ENCODE results near the gene CDK5RAP3. TPM values are rescaled to one million over a fixed set of nuclear protein-coding genes. Genes with fewer than 3 reads are reported as not detected.

CDK5RAP3 gene
- total RNA-seq, 2 experiments from 2014 or later = 212 to 213 TPM

DNA sequence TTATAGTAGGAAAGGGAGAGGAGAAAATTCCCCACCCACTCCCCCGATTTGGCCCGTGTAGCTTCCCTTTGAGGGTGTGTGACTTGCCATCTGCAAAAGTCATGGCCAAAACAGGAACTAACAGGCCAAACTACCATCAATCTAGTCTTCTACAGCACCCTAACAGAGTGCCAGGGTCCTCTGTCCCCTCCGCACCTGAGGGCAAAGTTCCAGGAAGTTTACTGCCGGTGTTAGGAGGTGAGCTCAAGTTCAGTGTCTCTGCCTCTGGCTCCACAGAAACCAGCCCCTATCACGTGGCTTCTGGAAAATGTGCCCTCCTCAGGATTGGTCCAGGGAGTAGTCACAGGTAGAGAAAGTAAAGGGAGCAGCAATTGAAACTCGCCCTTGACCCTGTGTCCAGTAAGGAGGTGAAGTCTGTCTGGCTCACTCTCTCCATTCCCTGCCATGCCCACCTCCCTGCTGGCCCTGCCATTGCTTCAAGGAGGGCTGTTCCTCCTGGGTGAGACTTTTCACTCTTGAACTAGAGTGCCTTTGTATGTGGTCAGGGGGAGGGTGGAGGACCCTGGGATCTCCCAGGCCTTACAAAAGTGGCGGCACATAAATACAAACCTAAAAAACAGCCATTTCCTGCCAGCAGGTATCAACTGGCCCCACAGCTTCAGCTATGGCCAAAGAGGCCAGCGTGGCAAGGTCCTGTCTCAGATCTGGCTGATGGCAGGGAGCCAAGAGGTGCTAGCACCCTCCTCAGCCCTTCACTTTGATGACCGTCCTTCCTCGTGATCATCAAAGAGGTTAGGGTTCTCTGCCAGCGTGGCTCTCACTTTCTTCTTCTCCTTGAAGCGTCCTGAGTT lies 18.5 kb upstream of the CDK5RAP3 start:
- H3K27ac Mint-ChIP-seq = no peak overlapping the region
- H3K27me3 Mint-ChIP-seq = no peaks in the 10 kb centered on the region
- DNase-seq = no peak
- H3K36me3 Mint-ChIP-seq (ENCODE audit: low read depth) = peaks cover 3% of the 10 kb centered on the region
- ChIA-PET CTCF (interaction anchor here (1.2 to 10.1 kb wide), 4 partner anchors 11 to 26 kb away, joined by 3 to 142 read pairs (median 11); partner anchors contain the start of genes CDK5RAP3 and PNPO), POLR2A (no interaction called here)
- H3K9me3 Mint-ChIP-seq = no peaks in the 10 kb centered on the region
- H3K4me1 Mint-ChIP-seq = peaks cover 18% of the 10 kb centered on the region
- no peak overlapping the region for H3K4me3 Mint-ChIP-seq

DNA sequence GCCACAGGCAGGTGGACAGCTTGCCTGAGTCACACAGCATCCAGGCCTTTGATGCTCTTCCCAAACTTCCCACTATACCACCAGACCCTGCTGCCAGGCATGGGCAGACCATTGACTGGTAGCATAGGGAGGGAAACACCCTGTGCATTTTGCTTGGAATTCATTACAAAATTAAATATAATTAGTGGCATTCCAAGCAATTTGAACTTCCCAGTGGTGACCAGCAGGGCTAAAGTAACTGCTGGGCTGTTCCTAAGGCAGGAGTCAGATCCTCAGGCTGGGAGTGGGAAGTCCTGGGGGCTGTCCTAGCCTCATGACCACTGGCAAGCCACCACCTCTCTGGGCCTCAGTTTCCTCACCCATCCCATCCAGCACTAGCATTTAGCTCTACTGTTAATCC lies 17.0 kb upstream of the CDK5RAP3 start:
- H3K36me3 Mint-ChIP-seq (ENCODE audit: low read depth) = peaks cover 2% of the 10 kb centered on the region
- ChIA-PET POLR2A (no interaction called here), CTCF (interaction anchor here (1.0 to 10.1 kb wide), 4 partner anchors 8 to 123 kb away, joined by 3 to 142 read pairs (median 4); partner anchors contain the start of genes CDK5RAP3, LRRC46 and MRPL10)
- H3K4me1 Mint-ChIP-seq = peaks cover 13% of the 10 kb centered on the region
- H3K27me3 Mint-ChIP-seq = no peaks in the 10 kb centered on the region
- H3K9me3 Mint-ChIP-seq = no peaks in the 10 kb centered on the region
- H3K27ac Mint-ChIP-seq = no peak overlapping the region
- DNase-seq = no peak
- H3K4me3 Mint-ChIP-seq = no peak overlapping the region

DNA sequence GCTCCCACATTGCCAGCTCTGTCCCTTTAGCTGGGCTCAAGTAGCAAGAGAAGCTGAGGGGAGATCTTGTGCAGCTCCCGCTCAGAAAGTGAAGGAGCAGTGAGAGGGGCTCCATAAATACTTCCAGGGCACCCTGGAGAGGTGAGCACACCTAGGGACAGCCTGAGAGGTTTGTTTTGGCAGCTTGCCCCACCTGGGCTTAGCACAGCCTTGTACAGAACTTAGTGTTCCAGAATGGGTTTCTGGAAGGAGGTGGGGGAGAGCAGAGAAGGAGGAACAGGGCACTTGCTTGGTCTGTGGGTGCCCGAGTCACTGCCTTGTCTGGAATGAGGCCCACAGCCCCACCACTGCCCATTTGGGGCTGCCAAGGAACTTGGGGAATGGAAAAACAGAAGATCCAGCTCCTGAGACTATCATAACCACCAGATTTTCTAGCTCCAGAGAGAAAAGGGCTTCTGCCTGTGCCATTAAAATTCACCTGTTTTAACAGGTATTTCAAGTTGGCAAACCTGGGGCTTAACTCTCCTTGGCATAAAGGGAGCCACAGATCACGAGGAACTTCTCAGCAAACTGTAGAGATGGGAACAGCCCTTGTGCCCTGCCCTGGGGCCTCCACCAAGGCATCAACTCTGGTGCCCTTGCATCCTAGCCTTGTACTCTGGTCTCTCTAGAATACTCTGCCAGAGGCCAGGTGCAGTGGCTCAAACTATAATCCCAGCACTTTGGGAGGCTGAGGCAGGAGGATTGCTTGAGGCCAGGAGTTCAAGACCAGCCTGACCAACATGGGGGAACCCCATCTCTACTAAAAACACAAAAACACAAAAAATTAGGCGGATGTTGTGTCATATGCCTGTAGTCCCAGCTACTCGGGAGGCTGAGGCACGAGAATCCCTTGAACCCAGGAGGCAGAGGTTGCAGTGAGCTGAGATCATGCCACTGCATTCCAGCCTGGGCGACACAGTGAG lies 15.1 kb upstream of the CDK5RAP3 start:
- no peaks in the 10 kb centered on the region for H3K36me3 Mint-ChIP-seq (ENCODE audit: low read depth)
- POLR2A ChIA-PET = no interaction called here

GRCh38 chr17:47956791-47957590 lies 13.9 kb upstream of the CDK5RAP3 start:
- H3K27ac Mint-ChIP-seq = no peak overlapping the region
- DNase-seq = no peak
- no peak overlapping the region for H3K4me3 Mint-ChIP-seq
- POLR2A ChIA-PET = interaction anchor here (0.5 kb wide), 1 partner anchor 1695 kb away, joined by 3 read pairs; no protein-coding TSS in a partner anchor
- no peaks in the 10 kb centered on the region for H3K36me3 Mint-ChIP-seq (ENCODE audit: low read depth)
- H3K27me3 Mint-ChIP-seq = no peaks in the 10 kb centered on the region
- no peaks in the 10 kb centered on the region for H3K4me1 Mint-ChIP-seq
- H3K9me3 Mint-ChIP-seq = no peaks in the 10 kb centered on the region
- CTCF ChIA-PET = interaction anchor here (0.6 to 5.9 kb wide), 7 partner anchors 9 to 1782 kb away, joined by 3 to 33 read pairs (median 4); partner anchors contain the start of gene CDK5RAP3

More for the DNA sequence above, 15.1 kb upstream of the CDK5RAP3 start:
- Mint-ChIP-seq H3K4me3 (no peak overlapping the region), H3K27me3 (no peaks in the 10 kb centered on the region), H3K4me1 (no peaks in the 10 kb centered on the region), H3K9me3 (no peaks in the 10 kb centered on the region), H3K27ac (no peak overlapping the region)
- no peak for DNase-seq
- CTCF ChIA-PET = interaction anchor here (0.6 to 10.1 kb wide), 4 partner anchors 7 to 14 kb away, joined by 4 to 142 read pairs (median 22); partner anchors contain the start of genes CDK5RAP3 and PNPO

DNA sequence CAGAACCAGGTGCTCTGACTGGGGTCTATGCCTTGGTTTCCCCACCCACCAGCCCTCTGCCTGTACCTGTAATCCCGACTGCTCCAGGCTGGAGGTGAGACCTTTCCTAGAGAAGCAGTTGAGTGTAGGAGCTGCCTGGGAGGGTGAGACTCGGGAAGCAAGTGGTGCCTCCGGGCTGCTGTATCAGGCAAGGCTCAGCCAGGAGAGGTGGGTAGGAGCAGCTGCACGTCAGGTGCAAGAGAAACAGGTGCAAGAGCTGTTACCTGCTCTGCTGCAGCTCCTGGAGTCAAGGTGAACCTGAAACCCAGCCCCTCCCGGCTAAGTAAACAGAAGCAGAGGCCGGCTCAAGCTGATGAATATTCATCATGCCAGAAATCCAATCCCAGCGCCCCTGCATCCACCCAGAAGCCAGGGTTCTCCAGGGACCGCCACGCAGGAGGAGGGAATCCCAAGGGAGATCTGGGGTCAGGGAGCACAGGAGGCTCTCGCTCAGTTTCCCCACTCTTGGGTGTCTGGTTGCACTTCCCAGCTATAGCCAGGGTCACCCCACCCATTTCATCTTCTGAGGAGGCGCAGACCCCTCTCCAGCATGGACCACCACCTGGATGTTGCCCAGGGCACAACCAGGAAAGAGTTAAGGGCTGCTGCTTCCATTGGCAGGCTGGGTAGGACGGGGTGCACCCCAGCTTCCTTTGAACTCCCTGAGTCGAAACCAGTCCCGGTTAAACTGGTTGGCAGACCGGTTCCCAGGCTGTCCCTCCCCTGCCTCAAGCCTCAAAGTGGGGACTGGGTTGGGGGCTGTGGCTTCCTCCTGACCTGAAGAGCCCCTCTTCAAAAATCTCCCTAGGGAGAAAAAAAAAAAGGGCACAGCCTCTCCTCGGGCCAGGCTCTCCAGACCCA lies 13.1 kb upstream of the CDK5RAP3 start, which contains the start of gene PRR15L:
TSS of gene PRR15L (minus strand) at position 293 of the 900 bp plus-strand sequence. CDS start 4,649 bp downstream, outside the sequence.
- CTCF ChIA-PET = interaction anchor here (0.6 to 5.9 kb wide), 7 partner anchors 10 to 1783 kb away, joined by 3 to 33 read pairs (median 4); partner anchors contain the start of gene CDK5RAP3
- POLR2A ChIA-PET = no interaction called here
- H3K4me1 Mint-ChIP-seq = no peaks in the 10 kb centered on the region

GRCh38 chr17:47959825-47960655 lies 10.9 kb upstream of the CDK5RAP3 start:
- ChIA-PET CTCF (interaction anchor here (1.0 to 5.9 kb wide), 5 partner anchors 10 to 119 kb away, joined by 3 to 33 read pairs (median 5); partner anchors contain the start of genes CDK5RAP3, PNPO and SCRN2), POLR2A (no interaction called here)
- Mint-ChIP-seq H3K27me3 (no peaks in the 10 kb centered on the region), H3K27ac (no peak overlapping the region), H3K9me3 (no peaks in the 10 kb centered on the region), H3K36me3 (ENCODE audit: low read depth) (no peaks in the 10 kb centered on the region), H3K4me1 (no peaks in the 10 kb centered on the region), H3K4me3 (no peak overlapping the region)
- DNase-seq = no peak

More for the DNA sequence above, 13.1 kb upstream of the CDK5RAP3 start, which contains the start of gene PRR15L:
- H3K36me3 Mint-ChIP-seq (ENCODE audit: low read depth) = no peaks in the 10 kb centered on the region
- DNase-seq = no peak
- no peaks in the 10 kb centered on the region for H3K27me3 Mint-ChIP-seq
- no peak within 1 kb of the TSS for H3K27ac Mint-ChIP-seq
- no peaks in the 10 kb centered on the region for H3K9me3 Mint-ChIP-seq
- H3K4me3 Mint-ChIP-seq = no peak within 1 kb of the TSS

- no peaks in the 10 kb centered on the region for H3K4me1 Mint-ChIP-seq
- H3K9me3 Mint-ChIP-seq = no peaks in the 10 kb centered on the region
- no peaks in the 10 kb centered on the region for H3K36me3 Mint-ChIP-seq (ENCODE audit: low read depth)
- DNase-seq = no peak
- no peaks in the 10 kb centered on the region for H3K27me3 Mint-ChIP-seq
- H3K4me3 Mint-ChIP-seq = no peak overlapping the region
- CTCF ChIA-PET = interaction anchor here (0.8 to 4.1 kb wide), 4 partner anchors 8 to 17 kb away, joined by 4 to 29 read pairs (median 7); partner anchors contain the start of gene CDK5RAP3
- H3K27ac Mint-ChIP-seq = no peak overlapping the region
- POLR2A ChIA-PET = no interaction called here
Observed at GRCh38 chr17:47961406-47961805, 9.5 kb upstream of the CDK5RAP3 start.

GRCh38 chr17:47962901-47963300 lies 8.0 kb upstream of the CDK5RAP3 start:
- no peaks in the 10 kb centered on the region for H3K27me3 Mint-ChIP-seq
- ChIA-PET CTCF (interaction anchor here (2.1 kb wide), 1 partner anchor 16 kb away, joined by 5 read pairs; no protein-coding TSS in a partner anchor), POLR2A (no interaction called here)
- no peak overlapping the region for H3K27ac Mint-ChIP-seq
- no peak for DNase-seq
- H3K4me3 Mint-ChIP-seq = no peak overlapping the region
- H3K4me1 Mint-ChIP-seq = no peaks in the 10 kb centered on the region
- H3K9me3 Mint-ChIP-seq = no peaks in the 10 kb centered on the region
- H3K36me3 Mint-ChIP-seq (ENCODE audit: low read depth) = no peaks in the 10 kb centered on the region

DNA sequence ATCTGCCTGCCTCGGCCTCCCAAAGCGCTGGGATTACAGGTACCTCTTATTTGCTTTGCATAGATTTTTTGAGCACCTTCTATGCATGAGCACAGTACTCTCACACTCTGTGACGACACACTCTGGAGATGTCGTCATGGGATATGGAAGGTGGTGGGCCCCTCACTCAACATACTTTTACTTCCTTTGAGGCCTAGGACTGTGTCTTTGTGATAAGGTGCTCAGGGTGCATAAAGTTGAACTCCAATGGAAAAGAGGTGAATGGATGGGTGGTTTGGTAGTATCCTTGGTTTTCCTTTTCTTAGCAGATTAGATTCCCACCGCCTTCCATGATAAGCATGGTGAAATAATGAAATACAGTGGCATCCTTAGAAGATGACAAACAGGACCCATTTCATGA lies 6.1 kb upstream of the CDK5RAP3 start:
- POLR2A ChIA-PET = no interaction called here
- DNase-seq = no peak
- H3K4me1 Mint-ChIP-seq = peaks cover 2% of the 10 kb centered on the region
- H3K4me3 Mint-ChIP-seq = no peak overlapping the region
- CTCF ChIA-PET = interaction anchor here (0.8 to 10.0 kb wide), 2 partner anchors 9 to 14 kb away, joined by 3 to 142 read pairs; no protein-coding TSS in a partner anchor
- H3K27ac Mint-ChIP-seq = no peak overlapping the region
- no peaks in the 10 kb centered on the region for H3K36me3 Mint-ChIP-seq (ENCODE audit: low read depth)
- H3K9me3 Mint-ChIP-seq = no peaks in the 10 kb centered on the region
- H3K27me3 Mint-ChIP-seq = peaks cover 2% of the 10 kb centered on the region

DNA sequence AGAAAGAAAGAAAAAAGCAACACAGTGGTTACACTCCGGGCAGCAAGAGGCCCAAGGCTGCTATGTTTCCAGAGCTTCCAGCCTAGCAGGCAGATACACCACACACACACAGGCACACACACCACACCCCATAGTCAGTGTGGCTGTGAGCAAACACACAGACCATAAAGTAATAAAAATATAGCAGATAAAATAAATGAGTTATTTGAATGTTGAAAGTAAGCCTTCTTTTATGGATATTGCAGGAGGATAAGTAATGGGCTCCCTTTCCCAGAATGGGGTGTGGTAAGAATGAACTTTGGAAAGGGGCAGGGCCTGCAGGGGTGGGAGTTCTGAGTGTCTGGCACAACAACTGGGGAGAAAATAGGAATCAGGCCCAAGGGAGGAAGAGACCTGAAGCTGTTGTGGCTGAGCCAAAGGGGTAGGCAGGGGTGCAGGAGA lies 4.8 kb upstream of the CDK5RAP3 start:
- peaks cover 12% of the 10 kb centered on the region for H3K4me1 Mint-ChIP-seq
- DNase-seq = no peak
- peaks cover 2% of the 10 kb centered on the region for H3K27me3 Mint-ChIP-seq
- ChIA-PET CTCF (interaction anchor here (10.0 kb wide), 1 partner anchor 15 kb away, joined by 142 read pairs; no protein-coding TSS in a partner anchor), POLR2A (no interaction called here)
- no peak overlapping the region for H3K27ac Mint-ChIP-seq
- no peaks in the 10 kb centered on the region for H3K36me3 Mint-ChIP-seq (ENCODE audit: low read depth)
- H3K4me3 Mint-ChIP-seq = no peak overlapping the region
- H3K9me3 Mint-ChIP-seq = no peaks in the 10 kb centered on the region

All from activated CD4-positive, alpha-beta T cell treated with anti-CD3 and anti-CD28 coated beads, Interleukin-2, amount 10 ng/mL, durations not matched to agents 7 days and 5 days (primary cell).